ENCODE measurements around the gene GPR39.

GRCh38 chr2:132449868-132450267, 33.3 kb downstream of the GPR39 start:
- no peak for TF ChIP-seq CTCF (IDR thresholded peaks at IDR 0.05; ENCODE audit: low read depth, low read length, poor library complexity, severe bottlenecking)
- TF ChIP-seq EZH2phosphoT487 (IDR thresholded peaks at IDR 0.05; ENCODE audit: borderline replicate concordance, low read length) = no peak
